GM18907 (cell line): ENCODE data around the gene TTC3.
"Not testable (repeated sequence)": the region's sequence is repeated elsewhere in the genome, so short reads cannot be mapped to it uniquely, and the experiment has no call there.

Experiments used
- ATAC-seq: cut with Tn5 transposase; IDR thresholded peaks from one replicate; pipeline ENCODE4 v1.9.1; 2021; ENCODE audit warnings: mild to moderate bottlenecking, moderate library complexity; ENCODE audit not compliant: unreplicated experiment

The TTC3 gene, protein sequence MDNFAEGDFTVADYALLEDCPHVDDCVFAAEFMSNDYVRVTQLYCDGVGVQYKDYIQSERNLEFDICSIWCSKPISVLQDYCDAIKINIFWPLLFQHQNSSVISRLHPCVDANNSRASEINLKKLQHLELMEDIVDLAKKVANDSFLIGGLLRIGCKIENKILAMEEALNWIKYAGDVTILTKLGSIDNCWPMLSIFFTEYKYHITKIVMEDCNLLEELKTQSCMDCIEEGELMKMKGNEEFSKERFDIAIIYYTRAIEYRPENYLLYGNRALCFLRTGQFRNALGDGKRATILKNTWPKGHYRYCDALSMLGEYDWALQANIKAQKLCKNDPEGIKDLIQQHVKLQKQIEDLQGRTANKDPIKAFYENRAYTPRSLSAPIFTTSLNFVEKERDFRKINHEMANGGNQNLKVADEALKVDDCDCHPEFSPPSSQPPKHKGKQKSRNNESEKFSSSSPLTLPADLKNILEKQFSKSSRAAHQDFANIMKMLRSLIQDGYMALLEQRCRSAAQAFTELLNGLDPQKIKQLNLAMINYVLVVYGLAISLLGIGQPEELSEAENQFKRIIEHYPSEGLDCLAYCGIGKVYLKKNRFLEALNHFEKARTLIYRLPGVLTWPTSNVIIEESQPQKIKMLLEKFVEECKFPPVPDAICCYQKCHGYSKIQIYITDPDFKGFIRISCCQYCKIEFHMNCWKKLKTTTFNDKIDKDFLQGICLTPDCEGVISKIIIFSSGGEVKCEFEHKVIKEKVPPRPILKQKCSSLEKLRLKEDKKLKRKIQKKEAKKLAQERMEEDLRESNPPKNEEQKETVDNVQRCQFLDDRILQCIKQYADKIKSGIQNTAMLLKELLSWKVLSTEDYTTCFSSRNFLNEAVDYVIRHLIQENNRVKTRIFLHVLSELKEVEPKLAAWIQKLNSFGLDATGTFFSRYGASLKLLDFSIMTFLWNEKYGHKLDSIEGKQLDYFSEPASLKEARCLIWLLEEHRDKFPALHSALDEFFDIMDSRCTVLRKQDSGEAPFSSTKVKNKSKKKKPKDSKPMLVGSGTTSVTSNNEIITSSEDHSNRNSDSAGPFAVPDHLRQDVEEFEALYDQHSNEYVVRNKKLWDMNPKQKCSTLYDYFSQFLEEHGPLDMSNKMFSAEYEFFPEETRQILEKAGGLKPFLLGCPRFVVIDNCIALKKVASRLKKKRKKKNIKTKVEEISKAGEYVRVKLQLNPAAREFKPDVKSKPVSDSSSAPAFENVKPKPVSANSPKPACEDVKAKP (N-terminal part only)

DNA sequence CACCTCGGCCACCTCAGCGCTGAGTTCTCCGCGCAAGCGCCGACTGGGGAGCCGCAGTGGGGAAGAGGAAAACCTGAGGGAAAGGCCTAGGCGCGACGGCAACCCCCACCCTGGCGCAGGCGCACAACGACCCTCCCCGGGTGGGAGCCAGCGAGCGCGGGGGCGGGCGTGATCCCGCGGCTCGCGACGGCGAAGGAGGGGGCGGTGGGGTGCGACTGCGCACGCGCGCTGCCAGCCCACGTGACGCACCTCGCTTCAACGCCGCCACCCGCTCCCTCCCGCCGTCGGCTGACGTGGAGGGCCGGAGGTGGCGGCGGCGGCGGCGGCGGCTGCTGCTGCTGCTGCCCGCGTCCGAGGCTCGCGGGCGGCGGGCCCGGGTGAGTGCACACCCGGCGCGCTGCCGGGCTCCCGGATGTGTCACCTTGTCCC, at the start of gene TTC3, which contains the start of gene PIGP:
Gene TTC3, plus strand, starts transcription at position 267 of the 429 bp plus-strand sequence. CDS start 14,004 bp downstream, outside the sequence.
Gene PIGP, minus strand, starts transcription at position 84 of the 429 bp plus-strand sequence. CDS start 556 bp downstream, outside the sequence.
- peak; percentile 76 for ATAC-seq

DNA sequence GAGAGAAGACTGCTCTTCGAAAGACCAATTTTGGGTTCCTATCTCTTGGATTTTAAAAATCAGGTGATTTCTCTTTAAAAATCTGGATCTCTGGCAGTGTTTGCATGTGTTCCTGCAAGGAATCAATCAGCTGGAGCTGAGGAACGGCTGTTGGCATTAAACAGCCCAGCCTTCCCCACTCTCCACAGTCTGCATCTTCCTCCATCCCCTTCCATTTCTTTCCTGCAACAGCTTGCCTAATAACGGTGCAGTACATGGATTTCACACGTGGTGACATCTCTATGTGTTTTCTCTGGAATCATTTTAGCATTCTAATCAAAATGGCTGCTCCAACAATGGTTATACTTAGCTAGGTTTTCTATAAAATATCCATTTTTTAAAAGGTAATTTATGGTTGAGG, 46.6 kb upstream of the TTC3 start:
- no peak for ATAC-seq

DNA sequence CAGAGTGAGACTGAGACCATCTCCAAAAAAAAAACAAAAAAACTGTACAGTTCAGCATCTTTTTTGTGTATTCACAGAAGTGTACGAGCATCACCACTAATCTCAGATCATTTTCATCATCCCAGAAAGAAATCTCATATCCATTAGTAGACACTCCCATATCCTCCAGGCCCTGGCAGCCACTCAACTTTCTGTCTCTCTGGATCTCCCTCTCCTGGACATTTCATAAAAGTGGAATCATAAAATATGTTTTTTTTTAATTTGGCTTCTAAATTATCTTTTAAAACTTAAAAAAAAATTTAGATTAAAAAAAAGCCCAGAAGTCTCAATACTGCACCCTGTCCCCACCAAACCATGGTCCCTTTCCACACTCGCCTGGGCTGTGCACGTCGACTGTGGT, 44.5 kb upstream of the TTC3 start:
- no peak for ATAC-seq

DNA sequence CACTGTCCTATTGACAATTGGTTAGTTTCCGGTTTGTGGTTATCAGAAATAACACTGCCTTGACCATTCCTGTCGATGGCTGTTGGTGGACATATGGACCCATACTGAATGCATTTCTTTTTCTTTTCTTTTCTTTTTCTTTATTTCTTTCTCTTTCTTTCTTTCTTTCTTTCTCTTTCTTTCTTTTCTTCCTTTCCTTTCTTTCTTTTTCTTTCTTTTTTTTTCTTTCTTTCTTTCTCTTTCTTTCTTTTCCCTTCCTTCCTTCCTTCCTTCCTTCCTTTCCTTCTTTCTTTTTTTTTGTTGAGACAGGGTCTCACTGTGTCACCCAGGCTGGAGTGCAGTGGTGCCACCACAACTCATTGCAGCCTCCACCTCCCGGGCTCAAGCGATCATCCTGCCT, 42.2 kb upstream of the TTC3 start:
- no peak for ATAC-seq

DNA sequence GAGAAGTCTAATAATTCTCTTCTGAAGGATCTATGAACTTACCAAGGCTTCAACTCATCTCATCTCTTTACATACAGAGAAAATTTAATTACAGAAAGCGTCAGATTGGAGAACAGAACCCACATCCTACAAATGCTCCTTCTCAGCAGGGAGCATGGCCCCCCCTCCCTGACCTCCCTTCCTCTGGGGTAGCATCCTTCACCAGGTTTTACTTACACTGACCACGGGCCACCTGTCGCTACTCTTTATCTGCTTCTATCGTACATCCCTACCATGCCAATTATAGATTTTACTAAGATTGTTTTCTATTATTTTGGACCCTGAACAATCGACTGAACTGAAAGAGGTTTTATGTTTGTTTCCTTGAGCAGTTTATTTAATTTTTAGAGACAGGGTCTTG, 40.8 kb upstream of the TTC3 start:
- ATAC-seq, result no peak

DNA sequence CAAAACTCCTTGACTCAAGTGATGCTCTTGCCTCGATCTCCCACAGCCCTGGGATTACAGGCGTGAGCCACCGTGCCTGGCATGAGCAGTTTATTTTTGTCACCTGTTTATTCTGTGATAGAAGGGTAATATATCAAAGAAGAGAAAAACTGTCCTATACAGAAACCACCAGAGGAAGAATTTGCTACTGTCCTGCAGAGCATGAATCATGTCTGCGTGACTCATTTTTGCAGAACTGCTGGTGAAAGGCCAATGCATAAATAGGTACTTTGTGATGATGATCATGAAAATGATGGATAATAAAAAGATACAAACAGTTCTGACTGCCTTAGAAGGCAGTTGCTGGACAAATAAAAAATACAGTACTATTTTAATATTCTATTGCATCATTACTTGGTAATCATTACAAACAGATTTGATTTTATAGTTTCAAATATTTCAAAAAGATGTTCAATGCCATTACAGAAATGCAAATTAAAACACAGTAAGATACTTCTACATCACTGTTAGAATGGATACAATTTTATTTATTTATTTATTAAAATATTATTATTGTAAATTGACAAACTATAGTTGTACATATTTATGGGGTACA, 40.1 kb upstream of the TTC3 start:
- ATAC-seq, result no peak

DNA sequence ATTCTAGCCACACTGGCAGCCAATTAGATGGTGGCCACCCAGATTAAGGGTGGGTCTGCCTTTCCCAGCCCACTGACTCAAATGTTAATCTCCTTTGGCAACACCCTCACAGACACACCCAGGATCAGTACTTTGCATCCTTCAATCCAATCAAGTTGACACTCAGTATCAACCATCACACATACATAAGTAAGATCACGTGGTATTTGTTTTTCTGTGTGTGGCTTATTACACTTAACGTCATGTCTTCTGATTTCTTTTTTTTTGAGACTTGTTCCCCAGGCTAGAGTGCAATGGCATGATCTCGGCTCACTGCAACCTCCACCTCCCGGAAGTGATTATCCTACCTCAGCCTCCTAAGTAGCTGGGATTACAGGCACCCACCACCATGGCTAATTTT, 38.7 kb upstream of the TTC3 start:
- not testable (repeated sequence) for ATAC-seq

DNA sequence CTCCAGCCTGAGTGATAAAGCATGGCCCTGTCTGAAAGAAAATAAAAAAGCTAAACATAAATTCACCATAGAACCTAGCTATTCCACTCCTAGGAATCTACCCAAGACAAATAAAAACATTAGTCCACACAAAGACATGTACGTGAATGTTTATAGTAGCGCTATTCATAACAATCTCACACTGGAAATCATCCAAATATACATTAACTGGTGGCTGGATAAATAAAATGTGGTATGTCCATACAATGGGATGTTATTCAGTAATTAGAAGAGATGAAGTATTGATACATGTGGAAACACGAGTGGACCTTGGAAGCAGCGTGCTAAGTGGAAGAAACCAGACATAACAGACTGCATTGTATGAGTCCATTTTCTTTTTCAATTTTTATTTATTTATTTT, 36.9 kb upstream of the TTC3 start:
- no peak for ATAC-seq

DNA sequence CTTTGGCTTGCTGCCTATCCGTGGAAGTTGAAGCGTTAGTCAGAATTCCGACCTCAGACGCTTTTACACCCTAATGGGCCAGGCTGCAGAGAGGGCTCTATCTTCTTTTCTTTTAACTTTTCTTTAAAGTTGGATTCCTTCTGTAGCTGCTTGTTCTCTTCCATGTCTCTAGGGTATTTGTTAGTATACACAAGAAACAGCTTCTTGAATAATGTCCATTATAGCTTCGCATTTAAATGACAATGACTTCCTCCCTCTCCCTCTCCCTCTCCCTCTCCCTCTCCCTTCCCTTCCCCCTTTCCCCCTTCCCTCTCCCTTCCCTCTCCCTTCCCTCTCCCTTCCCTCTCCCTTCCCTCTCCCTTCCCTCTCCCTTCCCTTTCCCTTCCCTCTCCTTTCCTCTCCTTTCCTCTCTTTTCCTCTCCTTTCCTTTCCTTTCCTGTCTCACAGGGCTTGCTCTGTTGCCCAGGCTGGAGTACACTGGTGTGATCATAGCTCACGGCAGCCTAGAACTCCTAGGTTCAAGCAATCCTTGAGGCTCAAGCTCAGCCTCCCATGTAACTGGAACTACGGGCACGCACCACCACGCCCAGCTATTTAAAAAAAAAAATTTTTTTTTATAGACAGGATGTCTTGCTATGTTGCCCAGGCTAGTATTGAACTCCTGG, 33.5 kb upstream of the TTC3 start:
- no peak for ATAC-seq

DNA sequence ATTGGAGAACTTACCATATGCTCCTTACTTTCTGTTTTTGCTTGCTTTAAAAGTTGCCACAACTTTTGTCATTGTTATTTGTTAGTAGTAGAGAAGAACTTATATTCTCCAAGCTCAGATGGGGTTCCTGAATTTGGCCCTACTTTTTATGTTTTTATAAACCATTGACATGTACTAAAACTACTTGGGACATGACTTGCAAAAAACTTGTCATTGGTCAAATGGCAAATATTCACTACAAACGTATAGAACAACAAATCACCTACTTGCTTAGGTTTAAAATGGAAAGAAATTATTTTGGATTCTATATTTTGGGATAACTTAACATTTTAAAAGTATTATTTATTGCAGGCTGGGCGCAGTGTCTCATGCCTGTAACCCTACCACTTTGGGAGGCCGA, 32.8 kb upstream of the TTC3 start:
- no peak for ATAC-seq

DNA sequence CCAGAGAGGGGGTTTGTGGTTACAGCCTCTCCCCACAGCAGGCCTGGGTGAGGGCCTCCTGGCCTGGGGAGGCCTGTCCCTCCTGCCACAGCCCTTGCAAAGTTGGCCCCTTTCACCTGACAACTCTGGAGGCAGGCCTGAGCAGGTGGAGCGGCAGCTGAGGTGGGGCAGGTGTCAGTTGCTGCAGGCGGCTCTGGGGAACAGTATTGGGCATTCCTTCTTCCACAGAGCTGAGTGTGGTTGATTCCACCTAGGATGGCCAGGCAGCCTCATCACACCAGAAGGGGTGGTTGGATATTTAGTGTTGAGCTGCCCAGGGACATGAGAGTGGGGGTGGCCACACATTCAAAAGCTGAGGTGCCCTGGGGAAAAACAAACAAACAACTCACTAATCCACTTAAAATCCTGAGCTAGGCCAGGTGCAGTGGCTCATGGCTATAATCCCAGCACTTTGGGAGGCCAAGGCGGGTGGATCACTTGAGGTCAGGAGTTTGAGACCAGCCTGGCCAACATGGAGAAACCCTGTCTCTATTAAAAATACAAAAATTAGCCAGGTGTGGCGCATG, 31.3 kb upstream of the TTC3 start:
- no peak for ATAC-seq

DNA sequence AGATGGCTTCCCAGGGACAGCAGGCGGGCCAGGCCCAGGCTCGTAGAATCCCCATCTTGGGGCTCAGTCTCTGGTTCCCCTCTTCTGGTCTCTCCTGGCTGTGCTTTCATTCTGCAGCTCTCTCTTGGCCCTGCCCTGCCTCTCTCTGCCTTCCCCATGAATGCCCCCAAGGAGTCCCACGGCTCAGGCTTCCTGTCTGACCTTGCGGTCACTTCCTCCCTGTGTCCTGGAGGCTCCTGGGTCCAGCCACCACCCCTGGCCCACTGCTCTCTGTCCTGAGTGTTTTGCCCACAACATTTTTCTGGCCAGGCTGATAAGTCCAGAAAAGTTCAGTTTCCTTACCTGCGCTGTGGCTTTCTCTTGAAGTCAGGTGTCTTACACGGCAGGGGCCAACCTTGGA, 29.2 kb upstream of the TTC3 start:
- ATAC-seq, result no peak

DNA sequence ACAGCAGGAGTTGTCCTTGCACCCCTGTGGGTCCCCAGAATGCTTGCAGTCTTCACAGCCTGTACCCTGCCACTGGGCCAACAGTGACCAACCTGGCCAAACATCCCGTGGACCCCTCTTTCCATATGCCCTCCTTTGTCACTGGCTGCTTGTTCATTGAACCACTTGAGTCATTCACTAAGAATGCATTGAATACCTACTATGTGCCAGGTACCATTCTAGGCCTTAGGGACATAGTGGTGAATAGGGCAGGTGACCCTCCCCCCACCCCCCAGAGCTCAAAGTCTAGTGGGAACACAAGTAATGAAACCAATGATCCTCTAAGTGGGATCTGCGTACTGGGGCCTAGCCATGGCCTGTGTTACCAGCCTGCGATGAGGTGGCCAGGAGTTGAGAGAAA, 28.4 kb upstream of the TTC3 start:
- no peak for ATAC-seq

DNA sequence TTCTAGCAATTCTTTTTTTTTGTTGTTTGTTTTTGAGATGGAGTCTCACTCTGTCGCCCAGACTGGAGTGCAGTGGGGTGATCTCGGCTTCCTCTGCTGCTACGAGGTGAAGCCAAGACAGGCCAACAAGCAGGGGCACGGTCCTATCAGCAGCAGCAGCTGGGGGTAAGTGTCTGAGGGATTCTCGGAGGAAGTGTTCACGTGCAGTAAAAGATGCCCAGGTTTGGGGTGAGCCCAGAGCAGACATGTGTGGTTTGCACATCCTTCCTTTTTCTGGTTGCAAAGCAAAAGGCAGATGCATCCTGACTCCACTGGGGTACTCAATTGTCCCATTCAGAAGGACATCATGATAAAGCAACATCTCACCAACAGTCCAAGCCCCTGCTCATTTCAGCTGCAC, 27.9 kb upstream of the TTC3 start:
- ATAC-seq, result no peak

DNA sequence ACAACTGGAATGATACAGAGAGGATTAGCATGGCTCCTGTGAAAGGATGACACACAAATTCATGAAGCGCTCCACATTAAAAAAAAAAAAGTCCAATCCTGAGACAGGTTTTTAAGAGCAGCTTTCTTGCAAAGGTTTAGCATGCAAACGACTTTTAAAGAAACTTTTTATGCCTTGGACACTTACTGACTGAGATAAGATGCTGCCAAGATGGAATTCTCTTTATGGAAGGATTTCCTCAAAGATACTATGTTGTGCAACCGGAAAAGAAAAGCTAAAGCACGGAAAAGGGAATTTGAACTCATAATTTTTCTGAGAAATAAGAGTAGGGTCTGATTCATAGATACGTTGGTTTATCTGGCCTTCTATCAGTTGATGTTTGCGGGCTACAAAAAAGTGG, 27.5 kb upstream of the TTC3 start:
- no peak for ATAC-seq

DNA sequence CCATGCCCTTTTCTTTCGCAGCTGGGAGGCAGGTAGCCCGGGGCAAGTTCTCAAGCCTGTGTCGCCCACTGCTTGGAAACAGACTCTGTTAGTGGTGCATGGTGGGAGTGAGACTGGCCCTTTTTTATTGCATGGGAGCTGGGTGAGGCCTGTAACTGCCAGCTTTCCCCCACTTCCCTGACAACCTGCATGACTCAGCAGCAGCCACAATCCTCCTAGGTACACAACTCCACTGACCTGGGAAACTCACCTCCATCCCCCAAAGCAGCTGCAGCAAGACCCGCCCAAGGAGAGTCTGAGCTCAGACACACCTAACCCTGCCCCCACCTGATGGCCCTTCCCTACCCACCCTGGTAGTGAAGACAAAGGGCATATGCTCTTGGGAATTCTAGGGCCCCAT, 26.0 kb upstream of the TTC3 start:
- no peak for ATAC-seq

DNA sequence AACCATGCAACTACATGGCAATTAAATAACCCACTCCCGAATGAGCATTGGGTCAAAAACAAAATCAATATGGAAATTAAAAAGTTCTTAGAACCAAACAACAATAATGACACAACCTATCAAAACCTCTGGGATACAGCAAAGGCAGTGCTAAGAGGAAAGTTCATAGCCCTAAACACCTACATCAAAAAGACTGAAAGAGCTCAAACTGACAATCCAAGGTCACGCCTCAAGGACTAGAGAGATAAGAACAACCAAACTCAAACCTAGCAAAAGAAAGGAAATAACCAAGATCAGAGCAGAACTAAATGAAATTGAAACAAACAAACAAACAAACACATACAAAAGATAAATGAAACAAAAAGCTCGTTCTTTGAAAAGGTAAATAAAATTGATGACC, 23.3 kb upstream of the TTC3 start:
- not testable (repeated sequence) for ATAC-seq

DNA sequence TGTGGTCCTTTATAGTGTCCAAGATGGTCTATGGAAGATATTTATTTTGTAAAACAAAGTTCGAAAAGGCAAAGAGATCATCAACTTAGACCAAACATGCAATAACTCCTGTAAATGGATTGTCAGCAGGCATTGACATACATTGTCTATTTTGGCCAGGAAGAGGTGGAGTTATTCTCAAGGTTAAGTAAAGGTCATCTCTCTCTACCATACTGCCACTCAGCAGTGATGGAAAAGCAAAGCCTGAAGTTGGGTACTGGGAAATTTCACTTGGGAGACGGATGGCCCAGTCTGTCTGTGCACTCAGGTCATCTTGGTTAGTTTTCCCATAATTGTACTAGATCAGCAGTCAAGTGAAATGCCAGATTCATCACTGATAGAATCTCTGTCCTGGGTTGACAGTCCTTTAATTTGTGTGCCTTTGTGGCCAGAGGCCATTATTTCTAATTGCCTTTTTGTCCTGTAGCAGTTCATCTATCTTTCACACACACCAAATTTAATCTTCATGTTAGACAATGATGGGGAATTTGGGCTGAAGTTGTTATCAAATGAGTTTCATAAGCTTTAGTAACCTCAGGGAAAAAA, 17.7 kb upstream of the TTC3 start:
- ATAC-seq, result no peak

DNA sequence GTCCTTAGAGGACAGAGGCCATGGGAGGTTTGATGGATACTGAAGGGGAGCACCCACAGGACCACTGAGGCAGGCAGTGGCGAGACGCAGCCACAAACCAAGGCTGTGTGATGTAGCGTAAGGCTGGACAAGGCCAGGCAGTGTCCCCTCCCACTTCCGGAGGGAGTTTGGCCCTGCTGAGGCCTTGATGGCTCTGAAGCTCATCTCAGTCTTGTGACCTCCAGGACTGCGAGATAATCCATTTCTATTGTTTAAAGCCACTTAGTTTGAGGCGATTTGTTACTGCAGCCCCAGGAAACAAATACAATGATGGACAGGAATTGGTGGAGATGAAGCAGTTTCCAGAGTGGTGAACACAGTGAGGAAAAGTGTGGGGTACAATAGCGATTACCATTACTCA, 15.4 kb upstream of the TTC3 start:
- no peak for ATAC-seq
